HG03095 (cell line): ENCODE data around the gene BLID.

ENCODE experiments used
- ATAC-seq: cut with Tn5 transposase; IDR thresholded peaks from one replicate; pipeline ENCODE4 v1.9.1; 2021; ENCODE audit warnings: moderate library complexity; ENCODE audit not compliant: unreplicated experiment

BLID gene

DNA sequence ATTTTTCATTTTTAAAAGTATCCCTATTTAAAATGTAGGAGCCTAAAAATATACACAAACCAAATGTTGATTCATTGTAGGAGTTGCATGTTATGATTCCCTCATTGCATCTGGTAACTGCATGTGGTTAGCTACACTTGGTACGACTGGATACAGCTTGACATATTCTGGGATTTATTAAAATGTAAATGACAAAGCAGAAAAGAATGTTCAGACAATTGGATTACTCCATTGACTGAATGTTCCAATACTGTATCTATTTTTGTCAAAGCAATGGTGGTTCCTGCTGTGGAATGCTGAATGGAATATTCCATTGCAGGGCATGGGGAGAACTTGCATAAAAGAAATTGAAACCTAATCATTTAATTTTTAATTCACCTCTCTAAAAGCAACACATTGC, 30.8 kb downstream of the BLID start:
- ATAC-seq = no peak

DNA sequence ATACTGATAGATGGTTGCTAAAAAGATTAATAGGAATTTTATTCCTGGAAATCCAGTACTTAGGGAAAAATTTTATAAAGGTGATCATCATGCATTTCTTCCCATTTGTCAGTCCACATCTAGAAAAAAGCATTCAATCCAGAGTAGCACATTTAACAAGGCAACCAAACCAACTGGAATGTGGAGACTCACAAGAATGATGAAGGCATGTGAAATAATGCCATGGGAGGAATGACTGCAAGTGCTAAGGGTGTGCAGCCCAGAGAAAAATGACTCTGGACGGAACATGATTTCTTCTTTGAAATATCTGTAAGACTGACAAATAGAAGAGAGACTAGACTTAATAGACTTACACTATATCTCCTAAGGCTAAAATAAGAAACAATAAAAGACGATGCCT, 33.8 kb downstream of the BLID start:
- ATAC-seq = no peak

DNA sequence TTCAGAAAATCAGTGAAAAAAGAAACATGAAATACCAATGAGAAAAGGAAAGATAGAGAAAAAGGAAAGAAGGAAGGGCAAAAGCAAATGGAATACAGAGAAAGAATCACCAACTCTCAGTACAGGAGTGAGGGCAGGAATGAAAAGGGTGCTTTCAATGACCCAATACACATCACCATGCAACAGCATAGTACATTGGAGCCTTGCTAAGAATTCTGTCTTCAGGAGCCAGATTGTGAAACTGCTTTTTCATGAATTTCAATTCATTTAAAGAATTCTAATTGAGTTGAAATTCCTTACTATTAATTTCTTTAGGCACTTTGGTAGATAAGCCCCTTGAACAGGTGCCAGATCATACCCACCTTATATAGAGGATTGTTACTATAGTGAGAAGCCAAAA, 34.9 kb downstream of the BLID start:
- no peak for ATAC-seq

GRCh38 chr11:122077459-122077858, 38.6 kb downstream of the BLID start:
- no peak for ATAC-seq

- no peak for ATAC-seq
These were observed 39.4 kb downstream of the BLID start for GRCh38 chr11:122076512-122077120.

GRCh38 chr11:122075016-122075415, 41.0 kb downstream of the BLID start:
- ATAC-seq = no peak

GRCh38 chr11:122074022-122074421, 42.0 kb downstream of the BLID start:
- no peak for ATAC-seq

DNA sequence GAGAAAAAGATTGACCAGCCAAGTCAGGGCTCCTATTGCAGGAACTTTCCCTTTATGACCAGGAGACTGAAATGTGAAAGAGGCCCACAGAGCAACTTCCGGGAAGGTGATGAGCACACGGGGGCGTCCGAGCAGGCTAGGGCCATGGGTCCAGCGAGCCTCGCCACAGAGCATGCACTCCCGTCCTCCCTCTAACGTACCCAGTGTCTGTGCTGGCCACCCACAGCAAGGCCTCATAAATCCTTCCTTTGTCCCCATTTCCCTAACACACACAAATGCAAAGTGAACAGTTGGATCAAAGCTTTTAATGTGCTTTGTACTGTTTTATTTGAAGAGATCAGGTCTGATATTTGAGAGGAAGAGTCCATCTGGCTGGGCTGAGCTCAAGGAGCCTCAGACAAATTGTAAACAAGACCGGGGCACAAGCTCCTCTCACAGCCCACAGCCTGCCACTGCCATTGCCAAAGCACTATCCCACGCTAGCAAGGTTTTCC, 44.3 kb downstream of the BLID start:
- ATAC-seq = no peak

DNA sequence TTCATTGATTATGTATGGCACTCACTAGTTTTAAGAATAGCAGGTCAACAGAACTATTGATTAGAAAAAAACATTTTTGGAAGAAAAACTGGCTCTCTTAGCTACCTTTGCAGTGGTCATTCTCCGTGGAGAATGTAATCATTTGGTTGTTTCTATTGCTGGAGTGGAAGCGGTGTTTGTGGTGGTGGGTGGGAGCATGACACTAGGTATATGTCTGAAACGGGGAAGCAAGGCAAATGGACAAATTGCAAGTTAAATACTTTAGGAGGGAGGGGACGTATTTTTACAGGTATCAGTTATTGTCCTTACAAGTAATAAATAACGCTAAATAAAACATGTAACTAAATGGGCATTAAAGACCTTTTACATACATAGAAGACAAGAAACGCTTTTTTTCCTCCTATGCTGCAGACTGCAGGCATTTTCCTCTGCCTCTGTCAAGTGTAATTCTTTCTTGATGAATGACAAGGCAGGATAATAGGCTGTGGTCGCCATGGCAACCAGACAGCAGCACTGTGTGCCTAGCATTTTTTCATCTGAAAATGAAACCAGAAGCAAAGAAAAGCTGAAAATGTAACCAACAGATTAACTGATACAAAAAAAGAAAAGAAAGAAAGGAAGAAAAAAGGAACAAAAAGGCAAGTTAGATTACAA, 46.2 kb downstream of the BLID start:
- ATAC-seq = no peak

DNA sequence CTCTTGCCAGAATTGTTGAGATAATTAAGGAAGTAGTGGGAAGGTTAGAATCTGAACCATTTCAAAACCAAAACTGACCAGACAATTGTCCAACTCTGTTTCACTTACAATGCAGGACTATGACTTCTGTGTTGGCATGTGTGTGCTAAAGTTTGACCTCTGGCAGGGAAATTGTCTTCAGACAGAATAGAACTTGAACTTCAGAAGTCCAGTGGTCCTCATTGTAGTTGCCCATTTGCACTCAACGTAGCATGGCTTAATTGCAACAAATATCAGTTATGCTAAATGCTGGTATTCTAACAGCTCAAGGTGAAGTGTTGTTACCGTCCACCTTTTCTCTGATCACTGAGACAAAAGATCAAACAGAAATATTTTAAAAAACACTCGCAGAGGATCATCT, 47.2 kb downstream of the BLID start:
- no peak for ATAC-seq

DNA sequence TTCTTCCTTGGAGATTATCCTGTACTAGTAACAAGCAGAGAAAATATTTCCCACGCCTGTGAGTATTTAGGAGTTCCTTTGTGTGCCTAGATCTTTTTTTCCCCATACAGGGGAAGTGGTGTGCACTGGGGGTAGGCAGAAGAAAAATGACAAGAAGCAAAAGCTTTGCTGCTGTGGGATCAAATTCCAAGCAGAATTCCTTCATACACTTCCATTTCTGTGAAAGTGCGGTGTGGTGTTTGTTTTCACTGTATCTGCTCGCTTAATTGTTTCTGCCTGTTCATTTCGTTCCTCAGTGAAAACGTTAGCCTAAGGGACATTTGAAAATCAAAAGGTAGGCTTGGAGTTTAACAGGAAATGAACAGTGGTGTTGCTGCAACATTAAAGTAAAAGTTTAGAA, 47.9 kb downstream of the BLID start:
- ATAC-seq = no peak
